HG03280 (cell line): Measurements from ENCODE around the gene VAT1.
"Not testable (repeated sequence)": the region's sequence is repeated elsewhere in the genome, so short reads cannot be mapped to it uniquely, and the experiment has no call there.

Experiments
- ATAC-seq: cut with Tn5 transposase; IDR thresholded peaks from one replicate; pipeline ENCODE4 v1.9.1; 2021; ENCODE audit warnings: mild to moderate bottlenecking, moderate library complexity; ENCODE audit not compliant: unreplicated experiment

Gene VAT1

GRCh38 chr17:42975701-42976100, 46.5 kb downstream of the VAT1 start:
- not testable (repeated sequence) for ATAC-seq

GRCh38 chr17:42975265-42975664, 46.9 kb downstream of the VAT1 start:
- no peak for ATAC-seq

- ATAC-seq: not testable (repeated sequence)
These were observed 48.9 kb downstream of the VAT1 start for GRCh38 chr17:42973323-42973722.

- ATAC-seq: no peak
These were observed 50.6 kb downstream of the VAT1 start for GRCh38 chr17:42971589-42971988.

GRCh38 chr17:42969001-42969581, 53.1 kb downstream of the VAT1 start:
- no peak for ATAC-seq

- no peak for ATAC-seq
These were observed 54.3 kb downstream of the VAT1 start for GRCh38 chr17:42967925-42968324.
